BLaER1 (cell line): ENCODE data around the gene ASTN2.
"Not testable (repeated sequence)": the region's sequence is repeated elsewhere in the genome, so short reads cannot be mapped to it uniquely, and the experiment has no call there.

Experiments used
- H3K27ac ChIP-seq: shearing (Covaris generic); formaldehyde crosslinking; 2 replicates; pipeline ENCODE4 v1.8.1; 2022
- H3K27me3 ChIP-seq: shearing (Covaris generic); formaldehyde crosslinking; 2 replicates; pipeline ENCODE4 v1.8.1; 2022
- H3K36me3 ChIP-seq: shearing (Covaris generic); formaldehyde crosslinking; 2 replicates; pipeline ENCODE4 v1.8.1; 2022
- H3K4me1 ChIP-seq: shearing (Covaris generic); formaldehyde crosslinking; 2 replicates; pipeline ENCODE4 v1.8.1; 2022
- H3K4me2 ChIP-seq: shearing (Covaris generic); formaldehyde crosslinking; 2 replicates; pipeline ENCODE4 v1.8.1; 2022
- H3K4me3 ChIP-seq: shearing (Covaris generic); formaldehyde crosslinking; 2 replicates; pipeline ENCODE4 v1.8.1; 2022
- H3K9ac ChIP-seq: shearing (Covaris generic); formaldehyde crosslinking; 2 replicates; pipeline ENCODE4 v1.8.1; 2022
- H3K9me3 ChIP-seq: shearing (Covaris generic); formaldehyde crosslinking; 2 replicates; pipeline ENCODE4 v1.8.1; 2022
- H4K20me1 ChIP-seq: shearing (Covaris generic); formaldehyde crosslinking; 2 replicates; pipeline ENCODE4 v1.8.1; 2022
- Cebpa-rat ChIP-seq: shearing (Covaris generic); IDR thresholded peaks from 2 replicates; pipeline ENCODE4 v1.8.1; 2022

ASTN2 gene

DNA sequence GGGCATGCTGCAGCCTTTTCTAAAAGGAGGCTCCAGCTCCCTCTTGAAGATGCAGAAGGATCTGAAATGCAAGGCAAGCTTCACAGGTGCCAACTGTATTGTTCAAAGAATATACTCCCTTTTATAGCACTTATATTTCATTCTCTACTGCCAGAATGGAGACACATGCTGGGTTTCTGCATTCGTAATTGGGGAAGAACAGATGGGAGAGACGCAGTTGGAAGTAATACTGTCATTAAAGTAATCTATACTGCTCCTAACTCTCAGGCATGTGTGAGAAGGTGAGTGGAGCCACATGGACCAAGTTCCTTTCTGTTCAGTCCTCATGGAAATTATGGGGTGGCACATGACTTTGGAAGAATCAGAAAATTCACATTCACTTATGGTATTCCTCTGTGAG is 501.3 kb downstream of the ASTN2 start:
- no peaks in the 10 kb centered on the region for H4K20me1 ChIP-seq
- no peaks in the 10 kb centered on the region for H3K27me3 ChIP-seq
- H3K4me1 ChIP-seq = no peaks in the 10 kb centered on the region
- H3K36me3 ChIP-seq = no peaks in the 10 kb centered on the region
- no peak overlapping the region for H3K27ac ChIP-seq
- no peak overlapping the region for H3K4me2 ChIP-seq
- no peaks in the 10 kb centered on the region for H3K9me3 ChIP-seq
- TF ChIP-seq Cebpa-rat = no peak
- H3K9ac ChIP-seq = no peak overlapping the region
- no peak overlapping the region for H3K4me3 ChIP-seq

DNA sequence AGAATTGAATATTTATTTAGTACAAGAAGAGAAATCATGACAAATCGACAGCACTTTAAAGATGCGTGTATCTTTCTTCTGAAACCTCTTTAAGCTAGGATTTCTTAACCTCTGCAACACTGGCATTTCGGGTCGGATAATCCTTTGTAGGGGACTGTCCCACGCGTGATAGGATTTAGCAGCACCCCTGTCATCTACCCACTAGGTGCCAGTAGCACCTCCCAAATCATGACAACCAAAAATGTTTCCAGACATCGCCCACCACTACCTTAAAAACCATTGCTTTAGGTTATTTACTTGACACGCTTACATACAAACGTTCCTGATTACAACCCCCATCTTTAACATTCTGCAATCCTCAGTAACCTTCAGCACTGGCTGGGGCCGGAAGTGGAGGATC is 504.7 kb downstream of the ASTN2 start:
- Histone ChIP-seq H3K9me3 (no peaks in the 10 kb centered on the region), H3K27ac (no peak overlapping the region), H4K20me1 (no peaks in the 10 kb centered on the region), H3K4me1 (no peaks in the 10 kb centered on the region), H3K36me3 (no peaks in the 10 kb centered on the region), H3K27me3 (no peaks in the 10 kb centered on the region), H3K4me2 (no peak overlapping the region), H3K4me3 (no peak overlapping the region), H3K9ac (no peak overlapping the region)
- TF ChIP-seq Cebpa-rat = no peak

DNA sequence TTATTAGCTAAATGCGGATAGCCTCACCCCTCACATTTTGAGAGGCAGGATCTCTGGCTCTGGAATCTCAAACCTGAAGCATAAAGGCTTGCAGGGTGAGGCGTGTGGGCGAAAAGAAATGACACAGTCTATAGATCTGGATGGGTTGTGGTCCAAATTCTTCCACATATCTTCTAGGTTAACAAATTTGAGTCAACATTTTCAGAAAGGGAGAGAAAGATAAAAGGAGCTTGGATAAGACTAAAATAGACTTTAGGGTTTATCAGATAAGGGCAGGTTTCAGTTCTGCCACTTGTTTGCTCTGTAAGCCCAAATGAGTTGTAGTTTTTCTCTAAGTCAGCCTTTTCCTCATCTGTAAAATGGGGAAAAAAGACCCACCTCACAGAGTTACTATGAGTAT is 506.9 kb downstream of the ASTN2 start:
- Histone ChIP-seq H3K27me3 (no peaks in the 10 kb centered on the region), H3K27ac (no peak overlapping the region), H3K4me1 (no peaks in the 10 kb centered on the region), H3K36me3 (no peaks in the 10 kb centered on the region), H3K4me3 (no peak overlapping the region), H3K9me3 (no peaks in the 10 kb centered on the region), H4K20me1 (no peaks in the 10 kb centered on the region), H3K4me2 (no peak overlapping the region), H3K9ac (no peak overlapping the region)
- no peak for TF ChIP-seq Cebpa-rat

- Histone ChIP-seq H3K4me2 (no peak overlapping the region), H3K27ac (no peak overlapping the region), H3K9me3 (peaks cover 4% of the 10 kb centered on the region; the same call in 1 of the 2 replicates), H3K4me3 (no peak overlapping the region), H4K20me1 (no peaks in the 10 kb centered on the region), H3K9ac (no peak overlapping the region), H3K27me3 (no peaks in the 10 kb centered on the region), H3K4me1 (no peaks in the 10 kb centered on the region), H3K36me3 (no peaks in the 10 kb centered on the region)
- TF ChIP-seq Cebpa-rat = no peak
These were observed 509.7 kb downstream of the ASTN2 start for GRCh38 chr9:116905171-116905588.

DNA sequence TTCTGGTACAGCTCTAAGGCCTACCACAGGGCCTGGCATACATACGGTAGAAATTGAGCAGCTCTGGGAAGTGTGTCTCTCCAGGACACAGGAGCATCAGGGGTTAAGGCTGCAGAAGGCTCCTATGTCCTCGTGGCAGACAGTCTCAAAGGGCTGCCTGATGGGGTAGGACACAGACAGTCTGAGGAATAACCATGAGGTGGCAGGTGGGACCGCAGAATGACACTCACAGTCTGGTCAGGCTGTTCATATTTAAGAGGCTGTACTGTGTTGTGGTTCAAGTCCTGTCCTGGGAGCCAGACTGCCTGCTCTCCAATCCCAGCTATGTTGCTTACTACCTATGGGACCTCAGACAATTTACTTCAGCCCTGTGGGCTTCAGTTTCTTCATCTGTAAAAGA is 510.7 kb downstream of the ASTN2 start:
- H4K20me1 ChIP-seq = no peaks in the 10 kb centered on the region
- no peaks in the 10 kb centered on the region for H3K27me3 ChIP-seq
- H3K9me3 ChIP-seq = peaks cover 11% of the 10 kb centered on the region
- H3K36me3 ChIP-seq = no peaks in the 10 kb centered on the region
- no peak overlapping the region for H3K27ac ChIP-seq
- H3K9ac ChIP-seq = no peak overlapping the region
- H3K4me2 ChIP-seq = no peak overlapping the region
- no peak for TF ChIP-seq Cebpa-rat
- H3K4me1 ChIP-seq = no peaks in the 10 kb centered on the region
- no peak overlapping the region for H3K4me3 ChIP-seq

DNA sequence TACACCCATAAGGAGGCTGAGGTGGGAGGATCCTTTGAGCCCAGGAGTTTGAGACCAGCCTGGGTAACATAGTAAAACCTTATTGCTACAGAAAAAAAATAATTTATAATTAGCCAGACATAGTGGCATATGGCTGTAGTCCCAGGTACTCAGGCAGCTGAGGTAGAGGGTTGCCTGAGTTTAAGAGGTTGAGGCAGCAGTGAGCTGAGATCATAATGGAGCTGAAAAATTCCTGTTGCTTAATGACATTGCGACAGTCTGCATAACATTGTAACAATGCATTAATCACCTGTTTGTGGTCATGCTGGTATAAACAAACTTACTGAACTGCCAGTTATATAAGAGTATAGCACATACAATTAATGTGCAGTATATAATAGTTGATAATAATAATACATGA is 513.6 kb downstream of the ASTN2 start:
- Histone ChIP-seq H4K20me1 (no peaks in the 10 kb centered on the region), H3K4me1 (no peaks in the 10 kb centered on the region), H3K9me3 (peaks cover 11% of the 10 kb centered on the region), H3K4me2 (no peak overlapping the region), H3K27ac (no peak overlapping the region), H3K4me3 (no peak overlapping the region), H3K36me3 (no peaks in the 10 kb centered on the region), H3K9ac (no peak overlapping the region), H3K27me3 (no peaks in the 10 kb centered on the region)
- no peak for TF ChIP-seq Cebpa-rat

DNA sequence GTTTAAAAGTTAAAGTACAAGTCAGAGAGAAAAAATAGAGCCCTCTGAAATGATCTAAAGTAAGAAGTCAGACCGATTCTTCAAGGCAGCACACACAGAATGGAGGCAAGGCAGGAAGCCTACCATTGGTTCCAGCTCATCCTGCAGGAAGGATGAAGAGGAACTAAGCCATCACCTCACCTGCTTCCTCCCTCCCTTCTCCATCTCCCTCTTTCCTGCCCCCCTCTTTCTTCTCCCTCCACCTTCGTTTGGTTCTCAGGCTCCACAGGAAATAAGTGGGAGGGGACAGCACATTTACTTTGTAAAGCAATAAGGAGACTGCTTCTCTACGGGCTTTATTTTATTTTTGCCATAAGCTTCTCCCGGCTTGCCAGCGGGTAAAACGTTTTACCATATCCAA is 514.3 kb downstream of the ASTN2 start:
- Histone ChIP-seq H4K20me1 (no peaks in the 10 kb centered on the region), H3K36me3 (no peaks in the 10 kb centered on the region), H3K4me1 (no peaks in the 10 kb centered on the region), H3K4me3 (no peak overlapping the region), H3K27me3 (no peaks in the 10 kb centered on the region), H3K4me2 (no peak overlapping the region), H3K9me3 (peaks cover 11% of the 10 kb centered on the region), H3K9ac (no peak overlapping the region), H3K27ac (no peak overlapping the region)
- TF ChIP-seq Cebpa-rat = no peak

- Histone ChIP-seq H3K4me2 (no peak overlapping the region), H4K20me1 (no peaks in the 10 kb centered on the region), H3K36me3 (no peaks in the 10 kb centered on the region), H3K9ac (no peak overlapping the region), H3K27me3 (no peaks in the 10 kb centered on the region), H3K27ac (no peak overlapping the region), H3K9me3 (peaks cover 11% of the 10 kb centered on the region), H3K4me1 (no peaks in the 10 kb centered on the region), H3K4me3 (no peak overlapping the region)
- TF ChIP-seq Cebpa-rat = no peak
These were observed 514.9 kb downstream of the ASTN2 start for GRCh38 chr9:116900007-116900367.

GRCh38 chr9:116899337-116900006 is 515.4 kb downstream of the ASTN2 start:
- Histone ChIP-seq H3K4me2 (no peak overlapping the region), H3K27ac (no peak overlapping the region), H3K9me3 (peaks cover 11% of the 10 kb centered on the region), H3K4me3 (no peak overlapping the region), H4K20me1 (no peaks in the 10 kb centered on the region), H3K27me3 (no peaks in the 10 kb centered on the region), H3K4me1 (no peaks in the 10 kb centered on the region), H3K36me3 (no peaks in the 10 kb centered on the region), H3K9ac (no peak overlapping the region)
- TF ChIP-seq Cebpa-rat = no peak

DNA sequence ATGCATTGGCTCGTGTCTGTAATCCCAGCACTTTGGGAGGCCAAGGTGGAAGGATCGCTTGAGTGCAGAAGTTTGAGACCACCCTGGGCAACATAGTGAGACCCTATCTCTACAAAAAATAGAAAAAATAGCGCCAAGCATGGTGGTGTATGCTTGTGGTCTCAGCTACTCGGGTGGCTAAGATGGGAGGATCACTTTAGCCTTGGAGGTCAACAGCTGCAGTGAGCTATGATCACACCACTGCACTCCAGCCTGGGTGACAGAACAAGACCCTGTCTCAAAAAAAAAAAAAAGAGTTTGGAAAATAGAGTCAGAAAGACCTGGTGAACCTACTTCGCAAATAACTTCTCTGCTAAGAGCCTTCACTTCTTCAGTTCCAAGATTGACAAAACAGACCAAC is 516.7 kb downstream of the ASTN2 start:
- not testable (repeated sequence) for H3K9ac ChIP-seq, H3K4me2 ChIP-seq, H3K36me3 ChIP-seq, H4K20me1 ChIP-seq, H3K27ac ChIP-seq, H3K4me1 ChIP-seq, H3K4me3 ChIP-seq, H3K27me3 ChIP-seq
- H3K9me3 ChIP-seq = peaks cover 11% of the 10 kb centered on the region

DNA sequence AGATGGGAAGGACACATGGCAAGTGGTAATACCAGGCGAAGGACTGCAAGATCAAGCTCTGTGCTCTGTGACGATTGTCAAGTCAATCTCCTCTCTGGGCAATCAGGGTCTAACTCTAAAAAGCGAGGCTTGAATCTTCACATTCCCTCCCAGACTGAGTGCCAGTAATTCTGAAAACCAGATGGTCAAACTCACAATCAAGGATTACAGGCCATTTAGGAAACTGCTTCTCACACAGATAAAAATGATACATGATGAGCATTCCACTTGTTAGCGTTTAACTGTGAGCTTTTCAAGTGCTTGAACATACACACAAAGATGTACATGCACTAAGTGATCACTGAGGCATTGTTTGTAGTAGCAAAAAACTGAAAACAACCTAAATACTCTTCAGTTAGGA is 517.7 kb downstream of the ASTN2 start:
- Histone ChIP-seq H3K9ac (no peak overlapping the region), H3K27me3 (no peaks in the 10 kb centered on the region), H3K36me3 (no peaks in the 10 kb centered on the region), H3K4me3 (no peak overlapping the region), H4K20me1 (no peaks in the 10 kb centered on the region), H3K27ac (no peak overlapping the region), H3K4me1 (no peaks in the 10 kb centered on the region), H3K9me3 (peaks cover 11% of the 10 kb centered on the region), H3K4me2 (no peak overlapping the region)
- no peak for TF ChIP-seq Cebpa-rat
